ENCODE results near the gene FEN1.
A peak's percentile ranks its signal among the peaks of the same experiment; 100 is the strongest.

Gene FEN1

DNA sequence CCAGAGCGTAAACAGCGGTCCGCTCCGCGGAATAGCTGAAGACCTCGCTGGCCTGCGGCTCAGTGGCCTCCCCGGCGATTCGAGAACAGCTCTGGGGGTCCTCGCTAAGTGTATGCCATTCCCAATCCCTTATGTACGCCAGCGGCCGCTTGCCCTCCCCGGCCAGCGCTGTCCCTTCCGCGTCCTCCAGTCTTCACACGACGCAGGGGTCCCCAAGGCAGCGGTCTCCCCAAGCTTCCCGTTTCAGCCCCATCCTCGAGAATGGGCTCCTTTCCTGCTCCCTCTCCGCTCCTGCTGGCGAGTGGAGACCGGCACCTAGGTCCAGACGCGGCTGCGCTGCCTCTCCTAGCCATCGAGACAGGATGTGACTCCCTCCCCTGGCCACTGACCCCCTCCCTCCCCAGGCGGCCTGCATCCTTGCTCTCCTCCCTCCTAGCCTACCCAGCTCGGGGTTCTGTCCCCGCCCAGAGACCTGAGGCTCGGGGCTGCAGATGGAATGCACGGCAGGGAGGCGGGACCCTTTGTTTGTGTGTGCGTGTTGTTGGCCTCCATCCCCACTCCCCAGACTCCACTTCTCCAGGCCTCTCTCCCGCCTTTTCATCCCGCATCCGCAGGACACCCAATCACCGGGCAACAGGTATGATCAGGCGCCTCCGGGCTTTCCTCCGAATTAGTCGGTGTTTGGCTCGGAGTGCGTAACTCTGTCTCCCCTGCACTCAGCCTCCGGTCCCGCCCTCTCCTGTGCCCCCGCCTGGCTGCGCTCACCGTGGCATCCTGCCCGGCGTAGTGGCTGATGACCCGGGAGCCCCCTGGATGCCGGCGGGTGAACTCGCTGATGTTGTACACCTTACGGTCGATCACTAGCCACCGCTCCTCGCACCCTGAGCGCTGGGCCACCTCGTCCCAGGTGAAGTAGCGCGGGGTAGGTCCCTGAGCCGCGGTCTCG is 23.4 kb downstream of the FEN1 start:
- DNase-seq (ENCODE audit: extremely low read depth in 1 of 2, low read depth in 1 of 2) = peak in 1 of 2 donors; percentile 58

DNA sequence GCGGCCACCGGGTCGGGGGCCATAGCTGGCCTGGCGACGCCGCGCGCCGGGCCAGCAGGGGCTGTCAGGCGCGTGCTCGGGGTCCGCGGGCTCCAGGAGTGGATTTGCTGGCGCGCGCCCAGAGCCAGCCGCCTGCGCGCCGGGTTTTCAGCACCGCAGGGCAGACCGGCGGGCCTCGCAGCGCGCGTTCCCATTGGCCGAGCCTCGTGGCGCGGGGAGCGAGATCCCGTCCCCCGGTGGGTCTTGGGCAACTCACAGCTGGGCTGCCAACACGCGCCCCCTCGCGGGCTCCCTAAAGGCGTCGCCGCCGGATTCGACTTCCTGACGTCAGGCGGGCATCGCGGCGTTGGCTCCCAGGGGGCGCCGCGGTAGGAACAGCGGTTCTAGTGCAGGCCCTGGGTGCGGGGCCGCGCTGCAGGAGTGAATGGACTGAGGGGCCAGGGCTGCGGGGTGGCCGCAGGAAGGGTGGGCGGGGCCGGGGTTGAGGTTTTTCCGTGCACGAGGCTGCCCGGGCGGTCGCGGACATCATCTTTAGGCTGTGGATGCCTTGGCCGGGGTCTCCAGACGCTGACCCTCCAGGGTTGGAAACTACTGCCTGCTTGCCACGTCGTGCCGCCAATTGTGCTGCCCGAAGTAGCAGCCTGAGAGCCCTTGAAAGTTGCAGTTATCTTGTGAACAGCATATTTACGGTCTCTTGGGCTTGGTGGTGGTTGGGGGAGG is 24.2 kb downstream of the FEN1 start, which contains the start of gene FADS1:
FADS1 (minus strand) TSS at position 268 of the 720 bp plus-strand sequence; CDS start at position 194, 74 bp downstream.
- DNase-seq (ENCODE audit: extremely low read depth in 1 of 2, low read depth in 1 of 2) = peak; percentile 67 to 80

DNA sequence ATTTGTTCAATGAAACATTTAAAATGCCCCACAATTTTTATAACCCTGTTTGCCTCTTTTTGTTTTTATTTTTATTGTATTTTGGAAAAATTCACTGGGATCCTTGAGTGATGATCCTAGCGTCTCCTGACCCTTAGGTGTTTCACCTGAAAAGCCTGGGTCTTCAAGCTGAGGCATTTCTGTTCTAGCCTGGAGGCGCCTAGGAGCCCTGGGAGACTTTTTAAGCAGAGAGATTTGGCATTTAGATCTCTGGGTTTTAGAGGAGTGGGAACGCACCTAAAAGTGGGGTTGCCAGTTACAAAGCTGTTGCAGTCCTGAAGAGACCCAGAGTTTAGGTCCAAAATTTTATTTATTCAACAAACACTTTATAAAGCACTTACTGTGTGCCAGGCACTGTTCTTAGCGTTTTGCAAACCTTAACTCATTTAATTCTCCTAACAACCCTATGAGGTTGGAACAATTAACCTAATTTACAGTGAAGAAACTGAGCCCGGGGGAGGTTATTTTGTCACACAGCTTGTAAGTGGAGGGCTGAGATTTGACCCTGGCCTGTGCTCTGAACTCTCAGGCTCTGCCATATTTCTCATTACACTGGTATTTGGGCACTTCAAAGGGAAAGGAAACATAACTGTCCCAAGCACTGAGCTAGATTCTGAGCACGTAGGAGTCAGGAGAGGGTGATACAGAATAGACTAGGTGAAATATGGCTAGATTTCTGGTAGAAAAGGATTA is 24.9 kb downstream of the FEN1 start:
- DNase-seq (ENCODE audit: extremely low read depth in 1 of 2, low read depth in 1 of 2) = no peak

- no peak for DNase-seq (ENCODE audit: extremely low read depth in 1 of 2, low read depth in 1 of 2)
These were observed 27.5 kb downstream of the FEN1 start for GRCh38 chr11:61820174-61820573.

DNA sequence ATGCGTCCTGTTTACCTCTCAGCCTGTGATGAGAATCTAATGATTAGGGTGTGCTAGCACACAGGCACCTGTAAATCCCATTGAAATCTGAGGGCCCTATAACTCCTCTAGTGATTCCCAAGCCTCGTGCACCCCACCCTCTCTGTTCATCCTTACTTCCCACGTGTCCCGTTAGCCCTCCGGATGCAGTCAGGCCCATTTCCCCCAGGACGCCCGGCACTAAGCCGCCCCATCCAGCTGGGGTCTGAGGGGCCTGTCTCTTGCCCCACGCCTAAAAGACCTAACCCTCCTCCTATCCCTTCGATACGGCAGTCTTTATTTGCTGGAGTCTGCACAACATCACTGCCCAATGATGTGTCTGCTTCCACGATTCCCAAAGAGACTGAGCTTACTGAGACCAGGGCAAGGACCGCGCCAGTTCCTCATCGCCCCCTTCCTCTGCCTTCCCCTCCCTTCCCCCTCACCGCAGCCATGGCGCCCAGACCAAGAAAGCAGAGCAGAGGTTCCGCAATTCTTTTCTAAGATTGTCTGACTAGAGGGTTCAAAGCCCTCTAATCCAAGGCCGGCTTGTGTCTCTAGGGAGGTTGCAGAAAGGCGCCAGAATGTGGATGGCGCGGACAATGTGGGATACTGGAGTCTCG is 34.3 kb downstream of the FEN1 start:
- DNase-seq (ENCODE audit: extremely low read depth in 1 of 2, low read depth in 1 of 2) = no peak

DNA sequence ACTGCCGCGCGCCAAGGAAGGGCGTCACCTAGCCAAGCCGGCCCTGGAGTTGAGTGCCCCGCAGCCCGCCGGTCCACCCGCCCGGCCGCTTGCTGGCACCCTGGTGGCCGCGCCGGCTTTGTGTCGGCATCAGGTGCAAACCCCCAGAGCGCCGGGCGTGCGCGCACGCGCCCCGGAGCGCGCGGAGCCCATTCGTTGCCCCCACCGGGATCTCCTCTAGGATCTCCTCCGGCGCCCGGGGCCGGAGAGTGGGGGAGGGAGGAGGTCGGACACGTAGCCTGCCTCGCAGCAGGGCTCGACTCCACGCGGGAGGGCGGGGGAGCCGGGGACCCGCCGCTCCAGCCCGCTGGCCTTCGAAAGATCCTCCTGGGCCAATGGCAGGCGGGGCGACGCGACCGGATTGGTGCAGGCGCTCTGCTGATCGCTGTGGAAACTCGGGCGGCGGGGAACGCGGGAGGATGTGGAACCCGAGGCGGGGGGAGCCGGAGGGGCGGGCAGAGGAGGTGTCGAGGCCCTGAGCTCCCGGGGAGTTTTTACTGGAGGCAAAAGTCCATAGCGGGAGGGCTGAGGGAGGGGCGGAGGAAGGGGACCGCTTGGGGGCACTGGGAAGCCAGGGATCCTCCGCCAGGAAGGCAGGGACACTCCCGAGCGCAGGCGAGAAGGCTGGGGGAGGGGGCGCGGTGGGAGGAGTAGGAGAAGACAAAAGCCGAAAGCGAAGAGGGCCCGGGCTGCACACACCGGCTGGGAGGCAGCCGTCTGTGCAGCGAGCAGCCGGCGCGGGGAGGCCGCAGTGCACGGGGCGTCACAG is 35.1 kb downstream of the FEN1 start, which contains the start of gene FADS2:
FADS2 (plus strand) TSS at position 730 of the 808 bp plus-strand sequence. CDS start 91 bp downstream, outside the sequence.
- DNase-seq (ENCODE audit: extremely low read depth in 1 of 2, low read depth in 1 of 2) = peak; percentile 66 to 72

DNA sequence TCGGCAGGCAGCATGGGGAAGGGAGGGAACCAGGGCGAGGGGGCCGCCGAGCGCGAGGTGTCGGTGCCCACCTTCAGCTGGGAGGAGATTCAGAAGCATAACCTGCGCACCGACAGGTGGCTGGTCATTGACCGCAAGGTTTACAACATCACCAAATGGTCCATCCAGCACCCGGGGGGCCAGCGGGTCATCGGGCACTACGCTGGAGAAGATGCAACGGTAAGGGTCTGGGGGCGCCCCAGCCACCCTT is 35.6 kb downstream of the FEN1 start:
- DNase-seq (ENCODE audit: extremely low read depth in 1 of 2, low read depth in 1 of 2) = no peak

GRCh38 chr11:61828629-61829407 is 36.1 kb downstream of the FEN1 start:
- no peak for DNase-seq (ENCODE audit: extremely low read depth in 1 of 2, low read depth in 1 of 2)

DNA sequence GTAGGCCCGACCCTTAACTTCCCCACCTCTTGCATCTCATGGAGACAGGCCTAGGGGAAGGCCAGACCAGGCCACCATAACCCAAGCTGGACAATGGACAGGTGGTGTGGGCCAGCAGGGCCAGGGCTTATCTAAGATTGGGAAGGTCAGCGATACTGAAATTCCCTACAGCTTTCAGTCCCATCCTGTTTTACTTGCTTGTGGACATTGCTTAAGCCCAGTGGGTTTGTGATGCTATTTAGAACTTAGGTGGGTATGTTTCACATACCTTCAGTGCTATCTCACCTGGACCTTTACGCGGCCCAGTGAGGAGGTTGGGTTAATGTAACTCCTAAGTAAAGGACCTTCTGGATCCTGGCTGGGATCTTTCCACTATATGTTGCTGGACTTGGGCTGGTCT is 37.1 kb downstream of the FEN1 start:
- DNase-seq (ENCODE audit: extremely low read depth in 1 of 2, low read depth in 1 of 2) = no peak

DNA sequence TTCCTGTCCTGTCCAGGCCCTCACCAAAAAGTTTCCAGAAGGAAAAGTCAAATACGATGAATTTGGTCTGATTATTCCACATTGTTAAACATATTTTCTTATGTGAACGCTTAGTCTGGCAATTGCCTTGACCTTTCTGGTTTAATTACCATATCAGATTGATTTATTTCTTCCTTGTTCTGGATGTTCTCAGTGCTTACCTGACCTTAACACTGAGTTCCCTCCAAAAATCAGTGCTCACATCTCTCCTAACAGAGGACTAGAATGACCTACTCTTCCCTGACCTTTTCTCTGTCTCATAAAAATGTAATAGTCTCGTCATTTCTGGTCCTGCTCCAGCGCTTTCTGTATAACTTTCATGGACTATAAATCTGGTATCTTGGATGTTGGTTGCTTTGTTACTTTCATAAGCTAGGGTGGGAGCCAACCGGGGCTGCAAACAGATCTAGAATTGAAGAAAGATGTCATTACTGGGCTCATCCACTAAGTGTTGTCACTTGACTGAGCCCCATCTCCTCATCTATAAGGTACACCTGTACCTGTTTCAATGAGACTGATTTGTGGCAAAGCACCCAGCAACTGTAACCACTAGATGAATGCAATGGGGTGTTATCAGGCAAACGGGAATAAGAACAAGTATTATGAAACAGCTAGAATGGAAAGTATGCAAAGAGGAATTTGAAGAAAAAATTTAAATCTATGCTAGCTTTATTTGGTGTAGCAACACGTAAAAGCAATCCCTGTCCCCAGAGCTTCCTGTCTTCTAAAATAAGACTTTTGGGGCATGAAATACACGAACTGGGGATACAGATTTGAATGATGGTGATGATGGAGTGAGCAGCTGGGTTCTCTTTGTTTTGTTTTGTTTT is 37.8 kb downstream of the FEN1 start:
- DNase-seq (ENCODE audit: extremely low read depth in 1 of 2, low read depth in 1 of 2) = no peak

- no peak for DNase-seq (ENCODE audit: extremely low read depth in 1 of 2, low read depth in 1 of 2)
These were observed 39.5 kb downstream of the FEN1 start for GRCh38 chr11:61832207-61832606.

- no peak for DNase-seq (ENCODE audit: extremely low read depth in 1 of 2, low read depth in 1 of 2)
These were observed 40.0 kb downstream of the FEN1 start for GRCh38 chr11:61832754-61833153.

DNA sequence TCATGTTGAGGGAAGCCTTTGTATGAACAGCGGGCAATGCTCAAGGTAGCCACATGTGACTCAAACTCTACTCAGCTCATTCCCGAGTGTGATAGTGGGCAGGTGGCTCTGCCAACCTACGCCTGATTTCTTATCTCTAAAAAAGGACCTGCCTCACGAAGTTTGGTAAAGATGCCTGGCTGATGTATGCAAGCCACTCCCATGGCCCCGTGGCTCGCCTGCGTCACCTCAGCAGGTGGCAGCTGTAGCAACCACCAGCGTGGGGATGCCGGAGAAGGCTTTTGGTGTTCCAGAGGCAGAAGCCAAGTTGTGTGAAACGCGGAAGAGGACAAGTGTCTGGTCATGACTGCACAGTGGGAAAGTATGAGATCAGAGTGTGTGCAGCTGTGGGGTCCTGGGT is 40.8 kb downstream of the FEN1 start:
- no peak for DNase-seq (ENCODE audit: extremely low read depth in 1 of 2, low read depth in 1 of 2)

DNA sequence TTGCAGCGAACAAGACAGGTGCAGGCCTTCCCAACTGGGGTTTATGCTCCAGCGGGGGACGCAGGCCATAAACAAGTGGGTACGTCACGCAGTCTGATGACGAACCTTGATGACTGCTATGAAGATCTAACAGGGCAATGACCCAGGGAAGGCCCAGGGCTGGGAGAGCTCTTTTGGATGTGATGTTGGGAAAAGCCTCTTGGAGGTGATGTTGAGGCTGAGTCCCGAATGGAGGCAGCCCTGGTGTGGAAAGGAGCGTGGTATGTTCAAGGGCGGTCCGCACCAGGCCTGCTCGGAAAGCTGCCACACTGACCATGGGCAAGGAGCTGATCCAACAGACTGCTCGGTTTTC is 41.2 kb downstream of the FEN1 start:
- DNase-seq (ENCODE audit: extremely low read depth in 1 of 2, low read depth in 1 of 2) = no peak

DNA sequence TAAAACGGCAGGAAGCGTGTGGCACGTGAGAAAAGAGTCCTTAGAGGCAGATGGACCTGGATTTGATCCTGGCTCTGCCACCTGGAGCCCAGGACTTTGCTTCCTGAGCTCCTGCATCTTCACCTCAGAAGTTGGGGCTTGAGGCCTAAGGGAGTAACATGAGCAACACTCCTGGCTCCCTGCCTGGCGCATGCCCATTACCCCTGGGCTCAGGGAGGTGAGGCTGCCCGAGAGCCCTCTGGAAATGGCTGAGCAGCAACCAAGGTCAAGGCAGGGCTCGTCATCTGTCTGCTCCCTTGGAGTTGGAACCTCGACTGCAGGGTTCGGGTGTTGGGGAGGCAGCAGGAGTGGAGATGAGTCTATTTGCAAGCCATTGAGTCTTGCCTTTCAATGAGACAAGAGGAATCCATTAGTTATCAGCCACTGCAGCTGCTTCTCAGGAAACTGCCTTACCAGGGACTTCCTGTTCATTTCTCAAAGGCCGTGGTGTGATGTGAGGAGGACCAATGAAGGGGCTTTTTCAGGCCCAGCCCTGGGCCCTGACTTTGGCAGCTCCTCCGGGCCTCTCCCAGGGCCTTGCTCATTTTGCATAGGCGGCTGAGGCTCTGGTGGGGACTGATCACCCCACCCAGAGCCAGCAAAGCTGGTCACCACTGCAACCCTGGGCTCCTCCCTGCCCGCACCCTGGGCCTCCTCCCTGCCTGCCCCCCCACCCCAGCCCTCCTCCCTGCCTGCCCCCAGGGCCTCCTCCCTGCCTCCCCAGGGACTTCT is 41.8 kb downstream of the FEN1 start:
- no peak for DNase-seq (ENCODE audit: extremely low read depth in 1 of 2, low read depth in 1 of 2)

DNA sequence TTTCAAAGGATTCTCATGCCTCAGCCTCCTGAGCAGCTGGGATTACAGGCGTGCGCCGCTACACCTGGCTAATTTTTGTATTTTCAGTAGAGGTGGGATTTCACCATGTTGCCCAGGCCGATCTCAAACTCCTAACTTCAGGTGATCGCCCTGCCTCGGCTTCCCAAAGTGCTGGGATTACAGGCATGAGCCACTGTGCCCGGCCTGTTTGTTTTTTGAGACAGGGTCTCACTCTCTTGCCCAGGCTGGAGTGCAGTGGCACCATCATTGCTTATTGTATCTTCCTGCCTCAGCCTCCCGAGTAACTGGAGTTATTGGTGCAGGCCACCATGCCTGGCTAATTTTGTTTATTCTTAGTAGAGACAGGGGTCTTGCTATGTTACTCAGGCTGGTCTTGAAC is 43.5 kb downstream of the FEN1 start:
- DNase-seq (ENCODE audit: extremely low read depth in 1 of 2, low read depth in 1 of 2) = no peak

GRCh38 chr11:61837411-61838005 is 44.8 kb downstream of the FEN1 start:
- DNase-seq (ENCODE audit: extremely low read depth in 1 of 2, low read depth in 1 of 2) = no peak
